ENCODE measurements around the gene IVL. TPM values are rescaled to one million over a fixed set of nuclear protein-coding genes. Genes with fewer than 3 reads are reported as not detected.

Gene IVL
- total and polyA plus RNA-seq, 11 donors, result 0.03 TPM; not detected in 10

GRCh38 chr1:152954436-152954835 is 46.1 kb downstream of the IVL start:
- WGBS, 4 donors, result 78 to 80% (median 78%) methylated on average over 6 of the region's 6 CpGs
- TF ChIP-seq POLR2A (IDR thresholded peaks at IDR 0.05) (no peak), CTCF (IDR thresholded peaks at IDR 0.05) (no peak)
- Histone ChIP-seq H3K4me3 (no peak overlapping the region), H3K36me3 (no peaks in the 10 kb centered on the region), H3K4me1 (no peaks in the 10 kb centered on the region), H3K27ac (no peak overlapping the region), H3K9me3 (peaks cover 0 to 5% (median 0%) of the 10 kb centered on the region in 12 donors), H3K27me3 (no peaks in the 10 kb centered on the region)
- intact Hi-C loops (cut with DNase I), result no loop called here
- no peak for ATAC-seq
- no peak for DNase-seq

DNA sequence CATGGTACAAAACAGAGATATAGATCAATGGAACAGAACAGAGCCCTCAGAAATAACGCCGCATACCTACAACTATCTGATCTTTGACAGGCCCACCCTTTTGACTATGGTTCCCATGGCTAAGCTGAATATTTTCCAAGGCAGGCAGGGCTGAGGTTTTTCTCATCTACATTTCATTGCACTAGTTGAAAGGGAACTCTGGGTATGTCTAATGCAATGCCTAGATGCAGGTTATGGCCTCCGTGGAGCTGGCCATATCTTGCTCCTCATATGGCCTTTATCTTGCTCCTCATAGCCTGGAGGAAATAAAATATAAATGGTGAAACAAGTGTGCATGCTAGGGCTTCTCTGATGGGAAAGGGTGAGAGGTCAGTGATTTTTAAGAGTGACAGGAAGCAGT is 49.2 kb downstream of the IVL start:
- 78 to 83% (median 82%) methylated on average over 3 of the region's 3 CpGs for WGBS, 4 donors
- Histone ChIP-seq H3K36me3 (no peaks in the 10 kb centered on the region), H3K27ac (no peak overlapping the region), H3K27me3 (no peaks in the 10 kb centered on the region), H3K4me3 (no peak overlapping the region), H3K9me3 (no peaks in the 10 kb centered on the region), H3K4me1 (no peaks in the 10 kb centered on the region)
- ATAC-seq (no peak), DNase-seq (no peak)
- intact Hi-C loops (cut with DNase I), result no loop called here
- TF ChIP-seq POLR2A (IDR thresholded peaks at IDR 0.05) (no peak), CTCF (IDR thresholded peaks at IDR 0.05) (no peak)

GRCh38 chr1:152959273-152959672 is 50.9 kb downstream of the IVL start:
- Histone ChIP-seq H3K27me3 (no peaks in the 10 kb centered on the region), H3K9me3 (no peaks in the 10 kb centered on the region), H3K36me3 (no peaks in the 10 kb centered on the region), H3K4me1 (no peaks in the 10 kb centered on the region), H3K4me3 (no peak overlapping the region), H3K27ac (no peak overlapping the region)
- WGBS, 4 donors, result 60 to 81% (median 79%) methylated on average over 3 of the region's 3 CpGs
- TF ChIP-seq POLR2A (IDR thresholded peaks at IDR 0.05) (no peak), CTCF (IDR thresholded peaks at IDR 0.05) (no peak)
- ATAC-seq (no peak), DNase-seq (no peak)
- intact Hi-C loops (cut with DNase I), result no loop called here

- TF ChIP-seq CTCF (IDR thresholded peaks at IDR 0.05), result no peak
- TF ChIP-seq POLR2A (IDR thresholded peaks at IDR 0.05), result no peak
- no peak for ATAC-seq
- Histone ChIP-seq H3K4me3 (no peak overlapping the region), H3K36me3 (no peaks in the 10 kb centered on the region), H3K27ac (no peak overlapping the region), H3K27me3 (no peaks in the 10 kb centered on the region), H3K4me1 (no peaks in the 10 kb centered on the region), H3K9me3 (no peaks in the 10 kb centered on the region)
- intact Hi-C loops (cut with DNase I), result no loop called here
- 89 to 92% (median 90%) methylated on average over 10 of the region's 10 CpGs for WGBS, 4 donors
- DNase-seq, result no peak
Observed at GRCh38 chr1:152959801-152960451, 51.6 kb downstream of the IVL start.
